Measurements from ENCODE around the gene ASCC1.

DNA sequence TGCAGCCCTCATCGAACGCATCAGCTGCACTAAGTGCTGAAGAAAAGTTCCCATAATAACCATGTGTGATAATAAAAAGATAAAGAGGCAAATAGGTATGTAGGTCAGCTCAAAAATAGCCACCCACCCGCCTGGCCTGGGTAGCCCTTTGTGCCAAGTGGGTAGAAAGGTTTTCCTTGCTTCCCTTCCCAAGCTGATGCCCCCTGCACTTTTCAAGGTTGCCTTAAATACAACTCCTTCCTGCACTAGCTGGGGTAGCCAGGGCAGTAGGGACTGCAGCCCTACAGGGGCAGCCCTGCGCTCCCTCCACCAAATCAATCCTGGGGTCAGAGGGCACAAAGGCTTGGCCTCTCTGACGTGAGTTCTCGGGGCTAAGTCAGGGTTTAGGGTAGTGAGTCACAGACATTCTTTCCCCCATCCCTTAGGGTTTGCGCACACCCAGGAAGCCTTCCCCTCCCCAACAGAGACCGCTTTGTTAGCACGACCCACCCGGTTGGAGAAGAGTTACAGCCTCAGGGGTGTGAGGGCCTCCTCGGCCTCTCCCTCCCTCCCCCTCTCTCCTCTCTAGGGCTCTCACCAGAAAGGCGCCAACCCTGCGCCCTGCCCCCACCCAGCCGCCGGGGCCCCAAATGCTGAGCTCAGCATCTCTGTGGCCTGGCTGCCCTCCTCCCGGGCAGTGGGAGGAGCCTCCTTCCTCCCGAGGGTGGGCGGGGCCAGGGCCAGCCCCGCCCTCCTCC is 44.3 kb upstream of the ASCC1 start:
- TF ChIP-seq, protein P1, sequence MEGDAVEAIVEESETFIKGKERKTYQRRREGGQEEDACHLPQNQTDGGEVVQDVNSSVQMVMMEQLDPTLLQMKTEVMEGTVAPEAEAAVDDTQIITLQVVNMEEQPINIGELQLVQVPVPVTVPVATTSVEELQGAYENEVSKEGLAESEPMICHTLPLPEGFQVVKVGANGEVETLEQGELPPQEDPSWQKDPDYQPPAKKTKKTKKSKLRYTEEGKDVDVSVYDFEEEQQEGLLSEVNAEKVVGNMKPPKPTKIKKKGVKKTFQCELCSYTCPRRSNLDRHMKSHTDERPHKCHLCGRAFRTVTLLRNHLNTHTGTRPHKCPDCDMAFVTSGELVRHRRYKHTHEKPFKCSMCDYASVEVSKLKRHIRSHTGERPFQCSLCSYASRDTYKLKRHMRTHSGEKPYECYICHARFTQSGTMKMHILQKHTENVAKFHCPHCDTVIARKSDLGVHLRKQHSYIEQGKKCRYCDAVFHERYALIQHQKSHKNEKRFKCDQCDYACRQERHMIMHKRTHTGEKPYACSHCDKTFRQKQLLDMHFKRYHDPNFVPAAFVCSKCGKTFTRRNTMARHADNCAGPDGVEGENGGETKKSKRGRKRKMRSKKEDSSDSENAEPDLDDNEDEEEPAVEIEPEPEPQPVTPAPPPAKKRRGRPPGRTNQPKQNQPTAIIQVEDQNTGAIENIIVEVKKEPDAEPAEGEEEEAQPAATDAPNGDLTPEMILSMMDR (IDR thresholded peaks at IDR 0.05), result no peak
- TF ChIP-seq EZH2 (IDR thresholded peaks at IDR 0.05; ENCODE audit: borderline replicate concordance, insufficient read depth, low read depth, low read length, poor library complexity, severe bottlenecking), result no peak
